Smooth muscle cell (in vitro differentiated cells): ENCODE measurements around the gene CXCR3. TPM values are rescaled to one million over a fixed set of nuclear protein-coding genes. Genes with fewer than 3 reads are reported as not detected.
"Not testable (repeated sequence)": the region's sequence is repeated elsewhere in the genome, so short reads cannot be mapped to it uniquely, and the experiment has no call there.

Experiments used
- DNase-seq: peaks from one replicate; lab custom pipeline; 2025; ENCODE audit not compliant: unreplicated experiment; lab: John Stamatoyannopoulos, UW
- H2AFZ ChIP-seq: fragments of 200-600 bp; sonication (generic); 2 replicates; pipeline ENCODE4 v1.6.0; 2016; ENCODE audit warnings: antibody characterized with exemption, low read depth, mild to moderate bottlenecking
- H3F3A ChIP-seq: fragments of 200-600 bp; sonication (generic); 2 replicates; pipeline ENCODE4 v1.6.0; 2017; ENCODE audit warnings: antibody characterized with exemption, low read depth
- H3K27ac ChIP-seq: fragments of 200-600 bp; sonication (generic); 2 replicates; pipeline ENCODE4 v1.5.1; 2016; ENCODE audit warnings: low read depth, mild to moderate bottlenecking
- H3K27me3 ChIP-seq: fragments of 200-600 bp; sonication (generic); 2 replicates; pipeline ENCODE4 v1.6.1; 2016; ENCODE audit warnings: low read depth, mild to moderate bottlenecking
- H3K36me3 ChIP-seq: fragments of 200-600 bp; sonication (generic); 2 replicates; pipeline ENCODE4 v1.5.1; 2016; ENCODE audit warnings: low read depth
- H3K4me1 ChIP-seq: fragments of 200-600 bp; sonication (generic); 2 replicates; pipeline ENCODE4 v1.5.1; 2016; ENCODE audit warnings: low read depth
- H3K4me2 ChIP-seq: fragments of 200-600 bp; sonication (generic); 2 replicates; pipeline ENCODE4 v1.6.0; 2016; ENCODE audit warnings: mild to moderate bottlenecking
- H3K4me3 ChIP-seq: fragments of 200-600 bp; sonication (generic); 2 replicates; pipeline ENCODE4 v1.5.1; 2016; ENCODE audit warnings: mild to moderate bottlenecking
- H3K79me2 ChIP-seq: fragments of 200-600 bp; sonication (generic); 2 replicates; pipeline ENCODE4 v1.6.0; 2016; ENCODE audit warnings: low read depth, mild to moderate bottlenecking
- H3K9ac ChIP-seq: fragments of 200-600 bp; sonication (generic); 2 replicates; pipeline ENCODE4 v1.6.0; 2016; ENCODE audit warnings: low read depth
- H3K9me3 ChIP-seq: fragments of 200-600 bp; sonication (generic); replicated peaks from 2 replicates; pipeline ENCODE4 v1.5.1; 2016; ENCODE audit warnings: low read depth
- H4K20me1 ChIP-seq: fragments of 200-600 bp; sonication (generic); 2 replicates; pipeline ENCODE4 v1.6.0; 2016; ENCODE audit warnings: low read depth
- WGBS: methylation state at CpG from one replicate; pipeline ENCODE4 v1.1.7; 2016; ENCODE audit warnings: low lambda C conversion rate; 5-methylcytosine and 5-hydroxymethylcytosine counted together
- polyA plus RNA-seq: library from polyadenylated mRNA; unstranded; fragments of >200 nt; fragmentation: Nextera tagmentation; extraction: Ambion mirVana; gene quantifications from 2 replicates; pipeline ENCODE4 v1.2.1, GENCODE V29; 2016
- total RNA-seq: library from RNA; depleted of rRNA; stranded (reverse); fragments of >200 nt; gene quantifications from 2 replicates; pipeline ENCODE4 v1.2.3, GENCODE V29; 2014
- TF ChIP-seq, protein P1 (sequence below): fragments of 200-600 bp; sonication (generic); IDR thresholded peaks from 2 replicates; pipeline ENCODE4 v1.5.1; 2017; ENCODE audit warnings: borderline replicate concordance, mild to moderate bottlenecking, antibody characterized with exemption; ENCODE audit not compliant: insufficient read depth, poor library complexity, severe bottlenecking

The CXCR3 gene
- total and polyA plus RNA-seq, 2 experiments from 2014 or later = 0.53 TPM; not detected in 1

DNA sequence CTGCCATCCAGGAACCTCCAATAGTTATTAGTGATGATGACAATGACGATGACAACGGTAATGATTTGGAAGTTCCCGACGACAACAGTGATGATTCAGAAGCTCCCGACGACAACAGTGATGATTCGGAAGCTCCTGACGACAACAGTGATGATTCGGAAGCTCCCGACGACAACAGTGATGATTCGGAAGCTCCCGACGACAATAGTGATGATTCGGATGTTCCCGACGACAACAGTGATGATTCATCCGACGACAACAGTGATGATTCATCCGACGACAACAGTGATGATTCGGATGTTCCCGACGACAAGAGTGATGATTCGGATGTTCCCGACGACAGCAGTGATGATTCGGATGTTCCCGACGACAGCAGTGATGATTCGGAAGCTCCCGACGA is 14.7 kb downstream of the CXCR3 start:
- 83% methylated on average over 33 of the region's 33 CpGs for WGBS
- H2AFZ ChIP-seq = no peak overlapping the region
- H3K36me3 ChIP-seq = no peaks in the 10 kb centered on the region
- no peak overlapping the region for H3K9ac ChIP-seq
- no peaks in the 10 kb centered on the region for H3K9me3 ChIP-seq
- H3K4me3 ChIP-seq = no peak overlapping the region
- no peak overlapping the region for H3K27ac ChIP-seq
- TF ChIP-seq, protein P1, sequence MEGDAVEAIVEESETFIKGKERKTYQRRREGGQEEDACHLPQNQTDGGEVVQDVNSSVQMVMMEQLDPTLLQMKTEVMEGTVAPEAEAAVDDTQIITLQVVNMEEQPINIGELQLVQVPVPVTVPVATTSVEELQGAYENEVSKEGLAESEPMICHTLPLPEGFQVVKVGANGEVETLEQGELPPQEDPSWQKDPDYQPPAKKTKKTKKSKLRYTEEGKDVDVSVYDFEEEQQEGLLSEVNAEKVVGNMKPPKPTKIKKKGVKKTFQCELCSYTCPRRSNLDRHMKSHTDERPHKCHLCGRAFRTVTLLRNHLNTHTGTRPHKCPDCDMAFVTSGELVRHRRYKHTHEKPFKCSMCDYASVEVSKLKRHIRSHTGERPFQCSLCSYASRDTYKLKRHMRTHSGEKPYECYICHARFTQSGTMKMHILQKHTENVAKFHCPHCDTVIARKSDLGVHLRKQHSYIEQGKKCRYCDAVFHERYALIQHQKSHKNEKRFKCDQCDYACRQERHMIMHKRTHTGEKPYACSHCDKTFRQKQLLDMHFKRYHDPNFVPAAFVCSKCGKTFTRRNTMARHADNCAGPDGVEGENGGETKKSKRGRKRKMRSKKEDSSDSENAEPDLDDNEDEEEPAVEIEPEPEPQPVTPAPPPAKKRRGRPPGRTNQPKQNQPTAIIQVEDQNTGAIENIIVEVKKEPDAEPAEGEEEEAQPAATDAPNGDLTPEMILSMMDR = no peak
- H3K4me2 ChIP-seq = no peak overlapping the region
- no peaks in the 10 kb centered on the region for H3K79me2 ChIP-seq
- DNase-seq = no peak
- no peaks in the 10 kb centered on the region for H4K20me1 ChIP-seq
- no peaks in the 10 kb centered on the region for H3F3A ChIP-seq
- no peaks in the 10 kb centered on the region for H3K4me1 ChIP-seq
- no peaks in the 10 kb centered on the region for H3K27me3 ChIP-seq

DNA sequence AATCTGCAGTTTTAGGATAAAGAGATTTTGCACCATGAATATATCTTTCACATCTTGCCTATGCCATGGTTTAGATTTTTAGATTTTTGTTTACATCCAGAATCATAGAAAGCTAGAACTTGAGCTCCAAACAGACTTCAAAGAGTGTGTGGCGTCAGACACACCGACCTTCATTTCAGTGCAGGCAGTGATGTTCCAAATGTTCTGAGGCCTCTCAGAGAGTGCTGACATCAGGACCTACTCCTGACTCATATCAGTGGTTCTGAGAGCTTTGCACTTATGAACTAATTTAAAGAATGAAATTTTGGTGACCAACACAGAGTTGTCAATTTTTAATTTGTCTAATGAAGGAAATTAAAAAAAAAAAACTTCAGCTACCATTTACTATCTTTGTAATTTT is 18.3 kb downstream of the CXCR3 start:
- H4K20me1 ChIP-seq = no peaks in the 10 kb centered on the region
- no peak overlapping the region for H2AFZ ChIP-seq
- no peaks in the 10 kb centered on the region for H3K4me1 ChIP-seq
- TF ChIP-seq, protein P1 = no peak
- no peaks in the 10 kb centered on the region for H3K79me2 ChIP-seq
- H3K4me2 ChIP-seq = no peak overlapping the region
- no peaks in the 10 kb centered on the region for H3F3A ChIP-seq
- H3K36me3 ChIP-seq = no peaks in the 10 kb centered on the region
- no peaks in the 10 kb centered on the region for H3K9me3 ChIP-seq
- DNase-seq = no peak
- 80% methylated on average over 2 of the region's 2 CpGs for WGBS
- H3K27ac ChIP-seq = no peak overlapping the region
- H3K4me3 ChIP-seq = no peak overlapping the region
- no peak overlapping the region for H3K9ac ChIP-seq
- no peaks in the 10 kb centered on the region for H3K27me3 ChIP-seq

DNA sequence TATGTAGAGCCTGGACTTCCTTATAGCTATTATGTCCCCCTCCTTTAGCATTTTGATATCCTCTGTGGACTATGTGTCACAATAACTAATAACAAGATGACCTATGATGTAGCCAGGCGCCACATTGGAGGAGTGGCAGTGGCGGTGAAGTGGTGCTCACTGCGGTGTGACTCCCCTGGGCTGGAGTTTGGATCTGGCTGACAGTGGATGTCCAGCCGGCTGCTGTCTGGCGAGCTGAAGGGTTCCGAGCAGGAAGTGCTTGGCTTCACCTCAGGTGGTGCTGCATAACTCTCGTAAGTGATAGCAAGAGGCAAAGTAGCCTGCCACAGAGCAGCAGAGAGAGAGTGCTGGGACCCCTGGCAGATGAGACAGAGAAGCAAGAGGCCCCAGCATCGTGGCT is 25.1 kb downstream of the CXCR3 start:
- 87% methylated on average over 7 of the region's 8 CpGs for WGBS
- DNase-seq, H3K79me2 ChIP-seq: not testable (repeated sequence)

DNA sequence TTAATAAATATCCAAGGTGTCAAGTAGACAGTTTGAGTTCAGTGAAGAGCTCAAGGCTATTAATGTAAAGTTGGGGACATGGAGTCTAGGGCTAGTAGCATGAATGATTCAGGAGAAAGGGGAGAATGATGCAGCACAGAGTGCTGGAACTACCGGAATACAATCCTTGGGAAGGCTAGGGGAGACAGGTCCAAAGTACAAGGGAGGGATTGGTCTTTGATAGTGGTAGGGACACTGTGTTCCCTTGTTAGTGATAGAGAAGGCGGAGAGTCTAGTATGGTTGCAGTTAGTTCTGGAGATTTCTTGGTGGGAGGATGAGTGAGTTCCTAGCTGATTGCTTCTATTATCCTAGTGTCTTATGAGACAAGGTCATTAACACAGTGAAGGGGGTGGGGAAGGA is 31.4 kb downstream of the CXCR3 start:
- Histone ChIP-seq H3K4me3 (no peak overlapping the region), H3K4me2 (no peak overlapping the region), H3K9ac (no peak overlapping the region), H3F3A (no peaks in the 10 kb centered on the region), H3K27me3 (no peaks in the 10 kb centered on the region), H3K36me3 (no peaks in the 10 kb centered on the region), H3K9me3 (no peaks in the 10 kb centered on the region), H3K4me1 (no peaks in the 10 kb centered on the region), H2AFZ (no peak overlapping the region), H3K27ac (no peak overlapping the region), H3K79me2 (no peaks in the 10 kb centered on the region), H4K20me1 (no peaks in the 10 kb centered on the region)
- 94% methylated on average over 2 of the region's 2 CpGs for WGBS
- no peak for DNase-seq
- TF ChIP-seq, protein P1 = no peak

More for the DNA sequence above, 25.1 kb downstream of the CXCR3 start:
- H2AFZ ChIP-seq, H3K9ac ChIP-seq, H3K4me1 ChIP-seq, H3K27ac ChIP-seq, H4K20me1 ChIP-seq, H3K4me2 ChIP-seq, H3K4me3 ChIP-seq, H3F3A ChIP-seq, H3K27me3 ChIP-seq, H3K36me3 ChIP-seq, H3K9me3 ChIP-seq: not testable (repeated sequence)
